Right lobe of liver (tissue), 6 donors: ENCODE results near the gene ZMIZ1. TPM values are rescaled to one million over a fixed set of nuclear protein-coding genes. Genes with fewer than 3 reads are reported as not detected.

Source experiments
- ATAC-seq, 4 donors: fragments of 200-7000 bp; cut with Tn5 transposase; one replicate each; pipeline ENCODE4 v1.9.1; 2020; ENCODE audit warnings: mild to moderate bottlenecking in 4 of 4, moderate library complexity in 4 of 4
- DNase-seq, 3 donors: peaks; one replicate each; pipeline ENCODE4 v3.0.0-alpha.2; 2020
- H3K27ac ChIP-seq, 3 donors: fragments of 200-600 bp; one replicate each; pipeline ENCODE4 v1.8.0; 2022
- H3K27me3 ChIP-seq, 2 donors: fragments of 200-600 bp; one replicate each; pipeline ENCODE4 v1.8.0; 2022
- H3K36me3 ChIP-seq, 4 donors: fragments of 200-600 bp; sonication (generic) in 1 of 4; one replicate each; pipeline versions ENCODE4 v1.5.1 to v1.8.0; 2017 to 2022; ENCODE audit warnings: control low read depth in 1 of 4
- H3K4me1 ChIP-seq, 4 donors: fragments of 200-600 bp; sonication (generic) in 1 of 4; one replicate each; pipeline versions ENCODE4 v1.5.1 to v1.8.0; 2017 to 2022; ENCODE audit warnings: control low read depth in 1 of 4
- H3K4me3 ChIP-seq, 3 donors: fragments of 200-600 bp; one replicate each; pipeline ENCODE4 v1.8.0; 2022
- H3K9me3 ChIP-seq, 4 donors: fragments of 200-600 bp; sonication (generic) in 1 of 4; one replicate each; pipeline versions ENCODE4 v1.5.1 to v1.8.0; 2017 to 2022; ENCODE audit warnings: control low read depth in 1 of 4
- CTCF ChIP-seq, 4 donors: fragments of 200-600 bp in 3 of 4; fragments of 450-650 bp in 1 of 4; IDR thresholded peaks; one replicate each; pipeline versions ENCODE4 v1.5.1 to v1.8.0; 2016 to 2022; ENCODE audit warnings: antibody characterized with exemption in 4 of 4, mild to moderate bottlenecking in 2 of 4
- POLR2A ChIP-seq: fragments of 450-650 bp; IDR thresholded peaks from one replicate; pipeline ENCODE4 v1.6.1; 2017; ENCODE audit warnings: antibody characterized with exemption, mild to moderate bottlenecking
- WGBS: methylation state at CpG from one replicate; pipeline ENCODE4 v1.1.6; 2018; ENCODE audit warnings: low coverage, low lambda C conversion rate; ENCODE audit not compliant: insufficient coverage; ENCODE audit errors: missing lambda C conversion rate; 5-methylcytosine and 5-hydroxymethylcytosine counted together
- intact Hi-C, 2 donors: fragments of 100-400 bp; cut with DNase I; formaldehyde crosslinking; loops; one replicate each; pipeline versions ENCODE4 v1.11.2 to v1.14.1; 2022
- total RNA-seq, 6 experiments: library from RNA; depleted of rRNA in 2 of 6; stranded (reverse); fragments of >200 nt in 2 of 6; fragmentation: NEBNext Ultra II Directional in 3 of 6; extraction: Animal tissue kit (Norgen Biotek cat#: 25700) in 3 of 6; gene quantifications; one replicate each; pipeline versions ENCODE4 v1.1.0 to v1.2.4, GENCODE V29; 2016 to 2023
- donor health status: DM: no; HTN: yes; CAD: no.
- donor health status: DM: no; HTN: no; CAD: no.
- donor health status: DM: no; HTN: no; CAD: no.
- donor health status: DM: no; HTN: yes; CAD: no.
- donor health status: DM: no; HTN: yes; CAD: no.

Gene ZMIZ1
- total RNA-seq, 6 experiments from 2014 or later = 9.9 to 22.8 (median 12.3) TPM

GRCh38 chr10:79210672-79211071 is 141.9 kb downstream of the ZMIZ1 start:
- intact Hi-C loops = no loop called here
- TF ChIP-seq CTCF (IDR thresholded peaks at IDR 0.05) (no peak), POLR2A (no peak)
- H3K4me1 ChIP-seq = no peaks in the 10 kb centered on the region
- no peaks in the 10 kb centered on the region for H3K27me3 ChIP-seq
- peaks cover 0 to 21% (median 5%) of the 10 kb centered on the region in 4 donors for H3K36me3 ChIP-seq
- no peak for ATAC-seq
- no peak overlapping the region for H3K27ac ChIP-seq
- H3K9me3 ChIP-seq = no peaks in the 10 kb centered on the region
- 100% methylated on average over 1 of the region's 1 CpG for WGBS
- no peak for DNase-seq
- no peak overlapping the region for H3K4me3 ChIP-seq

GRCh38 chr10:79211616-79212015 is 142.8 kb downstream of the ZMIZ1 start:
- H3K9me3 ChIP-seq = no peaks in the 10 kb centered on the region
- no peak for ATAC-seq
- 92% methylated on average over 2 of the region's 13 CpGs for WGBS
- TF ChIP-seq CTCF (IDR thresholded peaks at IDR 0.05) (no peak), POLR2A (no peak)
- H3K36me3 ChIP-seq = peaks cover 0 to 30% (median 8%) of the 10 kb centered on the region in 4 donors
- H3K4me1 ChIP-seq = no peaks in the 10 kb centered on the region
- H3K27ac ChIP-seq = no peak overlapping the region
- no peak for DNase-seq
- no peaks in the 10 kb centered on the region for H3K27me3 ChIP-seq
- H3K4me3 ChIP-seq = no peak overlapping the region
- intact Hi-C loops = no loop called here

DNA sequence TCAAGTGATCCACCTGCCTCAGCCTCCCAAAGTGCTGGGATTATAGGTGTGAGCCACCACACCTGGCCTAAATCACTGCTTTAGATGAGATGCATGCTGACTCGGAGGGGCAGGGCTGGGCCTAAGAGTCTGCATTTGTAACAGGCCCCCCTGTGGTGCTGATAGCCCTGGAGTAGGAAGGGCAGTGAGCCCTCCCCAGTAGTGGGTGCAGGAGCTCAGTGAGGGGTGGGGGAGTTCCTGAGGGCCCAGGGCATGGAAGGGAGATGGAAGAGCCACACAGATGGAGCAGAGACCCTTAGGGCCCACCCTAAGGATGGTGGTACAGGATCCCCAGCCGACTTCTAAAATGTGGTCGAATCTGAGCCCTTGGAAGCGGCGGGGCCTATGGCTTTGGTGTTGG is 146.8 kb downstream of the ZMIZ1 start:
- Histone ChIP-seq H3K9me3 (no peaks in the 10 kb centered on the region), H3K27ac (no peak overlapping the region), H3K27me3 (no peaks in the 10 kb centered on the region), H3K36me3 (peaks cover 0 to 20% (median 10%) of the 10 kb centered on the region in 4 donors), H3K4me3 (no peak overlapping the region), H3K4me1 (no peaks in the 10 kb centered on the region)
- DNase-seq = no peak
- no CpG with 5 or more reads among the region's 5 CpGs for WGBS
- no peak for TF ChIP-seq POLR2A
- no peak for TF ChIP-seq CTCF (IDR thresholded peaks at IDR 0.05)
- intact Hi-C loops = no loop called here
- no peak for ATAC-seq

DNA sequence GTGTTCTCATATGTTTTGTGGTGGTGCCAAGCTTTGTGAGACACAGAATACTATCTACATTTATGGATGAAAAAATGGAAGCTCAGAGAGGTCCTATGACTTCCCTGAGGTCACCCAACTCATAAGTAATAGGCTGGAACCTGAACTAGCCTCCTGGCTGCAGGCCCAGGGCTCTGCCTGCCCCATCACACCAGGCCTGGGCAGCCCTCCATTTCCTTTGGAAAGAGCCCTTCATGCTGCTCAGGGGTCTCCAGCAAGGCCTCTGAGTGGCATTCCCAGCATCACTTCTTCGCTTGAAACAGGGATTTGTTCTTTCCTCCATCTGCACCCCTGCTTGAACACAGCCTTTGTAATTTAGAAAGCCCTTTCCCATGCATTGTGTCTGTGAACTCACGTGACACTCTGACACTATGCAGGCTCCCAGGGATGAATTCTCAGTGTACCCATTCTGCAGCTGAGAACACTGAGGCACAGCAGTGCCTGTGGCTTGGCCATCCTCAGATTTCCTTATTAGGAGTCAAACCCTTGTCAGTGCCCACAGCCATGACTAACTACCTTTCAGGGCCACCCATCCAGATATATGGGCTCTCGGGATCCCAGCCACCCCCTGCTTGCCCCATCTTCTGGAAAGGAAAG is 150.7 kb downstream of the ZMIZ1 start:
- DNase-seq (no peak), ATAC-seq (no peak)
- H3K9me3 ChIP-seq = no peaks in the 10 kb centered on the region
- intact Hi-C loops = no loop called here
- H3K4me3 ChIP-seq = no peak overlapping the region
- WGBS = 100% methylated on average over 2 of the region's 3 CpGs
- H3K36me3 ChIP-seq = peaks cover 0 to 21% (median 9%) of the 10 kb centered on the region in 4 donors
- H3K27me3 ChIP-seq = no peaks in the 10 kb centered on the region
- no peak overlapping the region for H3K27ac ChIP-seq
- no peak for TF ChIP-seq POLR2A
- no peak for TF ChIP-seq CTCF (IDR thresholded peaks at IDR 0.05)
- peaks cover 0 to 5% (median 0%) of the 10 kb centered on the region in 4 donors for H3K4me1 ChIP-seq
